HG03378 (cell line): ENCODE data around the gene TAT.
A peak's percentile ranks its signal among the peaks of the same experiment; 100 is the strongest.
"Not testable (repeated sequence)": the region's sequence is repeated elsewhere in the genome, so short reads cannot be mapped to it uniquely, and the experiment has no call there.

ENCODE experiments used
- ATAC-seq: cut with Tn5 transposase; IDR thresholded peaks from one replicate; pipeline ENCODE4 v1.9.1; 2021; ENCODE audit warnings: mild to moderate bottlenecking, moderate library complexity; ENCODE audit not compliant: unreplicated experiment

The TAT gene

DNA sequence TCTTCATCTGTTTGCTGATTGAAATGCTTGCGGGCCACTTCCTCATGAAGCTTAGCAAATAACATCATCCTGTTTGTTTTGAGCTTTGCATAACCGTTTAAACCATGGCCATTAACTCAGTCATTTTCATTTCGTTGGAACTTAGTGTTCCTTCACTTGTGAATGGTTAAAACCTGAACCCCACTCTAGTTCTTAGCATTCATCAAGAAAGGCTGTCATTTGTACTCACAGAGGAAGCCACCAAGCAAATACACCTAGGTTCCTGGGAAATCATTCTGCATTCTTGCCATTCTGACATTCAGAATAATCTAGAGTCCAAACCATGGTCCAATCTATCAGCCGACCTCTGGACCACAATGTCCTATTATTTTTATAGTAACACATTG is 8.4 kb upstream of the TAT start:
- no peak for ATAC-seq

DNA sequence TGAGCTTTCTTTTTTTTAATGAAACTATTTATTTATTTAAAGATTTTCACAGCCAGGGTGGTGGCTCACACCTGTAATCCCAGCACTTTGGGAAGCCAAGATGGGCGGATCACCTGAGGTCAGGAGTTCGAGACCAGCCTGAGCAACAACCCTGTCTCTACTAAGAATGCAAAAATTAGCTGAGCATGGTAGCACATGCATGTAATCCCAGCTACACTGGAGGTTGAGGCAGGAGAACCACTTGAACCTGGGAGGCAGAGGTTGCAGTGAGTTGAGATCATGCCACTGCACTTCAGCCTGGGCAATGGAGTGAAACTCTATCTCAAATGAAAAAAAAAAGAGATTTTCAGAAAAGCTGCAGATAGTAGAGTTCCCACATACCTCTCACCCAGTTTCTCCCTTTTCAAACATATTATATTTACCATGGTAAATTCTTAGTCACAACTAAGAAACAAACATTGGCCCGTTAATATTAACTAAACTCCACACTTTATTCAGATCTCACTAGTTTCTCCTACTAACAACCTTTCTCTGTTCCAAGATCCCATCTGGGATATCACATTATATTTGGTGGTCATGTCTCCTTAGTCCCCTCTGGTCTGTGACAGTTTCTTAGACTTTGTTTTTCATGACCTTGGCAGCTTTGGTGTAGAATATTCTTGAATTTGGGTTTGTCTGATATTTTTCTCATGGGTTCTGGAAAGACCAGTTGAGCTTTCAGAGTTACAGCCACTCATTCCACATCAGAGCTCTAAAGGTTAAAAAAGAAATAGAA is 7.8 kb upstream of the TAT start:
- ATAC-seq: no peak

DNA sequence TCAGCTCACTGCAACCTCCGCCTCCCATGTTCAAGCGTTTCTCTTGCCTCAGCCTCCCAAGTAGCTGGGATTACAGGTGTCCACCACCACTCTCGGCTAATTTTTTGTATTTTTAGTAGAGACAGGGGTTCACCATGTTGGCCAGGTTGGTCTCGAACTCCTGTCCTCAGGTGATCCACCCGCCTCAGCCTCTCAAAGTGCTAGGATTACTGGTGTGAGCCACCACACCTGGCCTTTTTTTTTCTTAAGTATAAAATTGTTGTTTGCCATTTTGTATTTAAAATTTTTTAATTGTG is 5.6 kb upstream of the TAT start:
- ATAC-seq: not testable (repeated sequence)

DNA sequence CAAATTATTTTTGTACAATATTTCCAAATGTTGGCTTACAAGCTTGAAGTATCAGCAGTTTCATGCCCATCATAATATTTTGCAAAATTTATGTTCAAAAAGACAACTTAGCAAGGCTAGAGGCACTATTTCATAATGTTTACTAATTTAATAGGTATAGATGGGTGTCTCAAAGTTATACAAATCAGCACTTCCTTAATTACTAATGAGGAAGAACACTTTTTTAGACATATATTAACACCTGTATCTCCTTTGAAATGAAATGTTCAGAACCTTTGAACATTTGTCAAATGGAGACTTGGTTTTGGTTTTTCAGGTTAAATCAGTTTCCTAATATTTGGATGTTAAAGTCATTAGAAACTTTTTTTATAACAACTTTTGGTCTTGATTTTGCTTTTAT is 2.2 kb downstream of the TAT start:
- no peak for ATAC-seq

DNA sequence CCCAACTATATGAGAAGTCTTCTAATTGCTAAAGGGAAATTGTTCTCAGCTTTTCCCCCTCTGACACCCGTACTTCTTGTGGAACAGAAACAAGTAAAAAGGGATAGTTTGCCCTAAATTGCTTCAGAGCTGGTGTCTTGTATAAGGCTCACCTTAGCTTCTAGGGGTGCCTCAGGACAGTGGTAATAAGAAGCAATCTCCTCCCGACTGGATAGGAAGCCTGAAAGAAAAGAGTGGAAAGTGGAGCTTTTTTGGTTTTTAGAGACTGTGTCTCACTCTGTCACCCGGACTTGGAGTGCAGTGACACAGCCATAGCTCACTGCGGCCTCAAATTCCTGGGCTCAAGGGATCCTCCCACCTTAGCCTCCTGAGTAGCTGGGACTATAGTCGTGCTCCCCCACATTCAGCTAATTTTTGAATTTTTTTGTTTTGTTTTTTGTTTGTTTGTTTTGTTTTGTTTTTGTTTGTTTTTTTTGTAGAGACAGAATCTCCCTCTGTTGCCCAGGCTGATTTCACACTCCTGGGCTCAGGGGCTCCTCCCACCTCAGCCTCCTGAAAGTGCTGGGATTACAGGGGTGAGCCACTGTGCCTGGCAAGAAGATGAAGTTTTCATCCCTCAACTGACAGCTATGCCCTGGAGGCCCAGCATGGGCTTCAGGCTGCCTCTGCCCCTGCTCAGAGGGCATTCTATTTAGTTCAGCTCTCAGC is 3.4 kb downstream of the TAT start:
- ATAC-seq: no peak

DNA sequence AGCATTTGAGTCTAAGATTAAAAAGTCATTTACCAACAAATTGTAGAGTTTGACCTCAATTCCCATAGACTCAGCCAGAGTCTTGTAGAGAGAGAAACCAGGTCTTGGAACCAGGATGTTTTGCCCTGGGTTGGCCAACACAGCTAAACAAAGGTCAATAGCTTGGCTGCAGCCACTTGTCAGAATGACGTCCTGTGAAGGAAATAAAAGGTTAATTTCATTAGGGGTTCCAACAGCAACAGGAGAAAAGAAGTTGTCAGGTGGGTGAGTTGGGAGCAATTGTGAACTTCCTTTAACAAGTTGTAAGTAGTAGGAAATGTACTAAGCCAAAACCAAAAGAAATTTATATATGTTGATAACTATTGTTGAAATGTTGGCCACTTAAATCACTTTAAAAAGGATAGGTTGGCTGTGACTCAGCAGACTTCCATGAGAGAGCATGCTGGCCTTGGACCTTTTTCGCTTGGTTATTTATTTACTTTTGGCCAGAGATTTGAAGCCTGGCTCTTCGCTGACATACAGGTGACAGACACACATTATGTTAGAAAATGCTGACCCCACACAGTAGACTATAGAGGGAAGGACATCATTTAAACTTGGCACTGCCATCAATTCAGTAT is 4.3 kb downstream of the TAT start:
- no peak for ATAC-seq

DNA sequence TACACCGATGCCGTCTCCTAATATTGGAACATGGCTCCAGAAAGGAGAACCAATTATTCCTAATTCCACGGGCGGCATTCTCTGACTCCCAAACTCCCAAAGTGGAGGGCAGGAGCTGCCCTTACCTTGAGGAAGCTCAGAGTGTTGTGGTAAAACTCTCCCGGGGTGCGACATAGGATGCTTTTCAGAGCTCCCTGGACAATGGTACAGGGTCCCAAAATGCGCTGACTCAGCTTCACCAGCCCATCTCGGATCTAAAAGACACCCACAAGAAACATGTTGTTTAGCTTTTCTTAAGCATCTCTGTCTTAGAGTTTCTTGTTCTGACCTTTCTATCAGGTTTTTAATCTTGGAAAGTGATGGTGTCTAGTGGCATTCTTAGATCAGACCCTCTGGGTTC is 6.7 kb downstream of the TAT start:
- ATAC-seq: no peak

DNA sequence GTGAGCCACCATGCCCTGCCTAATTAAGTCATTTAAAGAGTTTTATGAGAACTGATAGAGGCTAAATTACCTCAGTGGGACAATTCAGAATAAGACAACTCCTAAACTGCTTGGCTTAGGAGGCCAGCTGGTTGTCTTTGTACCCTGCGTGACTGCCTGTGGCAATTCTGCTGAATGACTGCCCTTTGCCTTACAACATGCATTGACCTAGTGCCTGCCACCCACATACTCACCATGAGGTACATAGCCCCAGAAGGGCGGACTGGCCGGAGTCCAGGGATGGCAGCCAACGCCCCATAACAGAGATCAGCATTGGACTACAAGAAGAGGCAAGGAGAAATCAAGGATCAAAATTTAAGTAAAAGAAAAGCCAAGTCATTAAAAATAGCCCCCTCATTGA is 7.3 kb downstream of the TAT start:
- no peak for ATAC-seq

DNA sequence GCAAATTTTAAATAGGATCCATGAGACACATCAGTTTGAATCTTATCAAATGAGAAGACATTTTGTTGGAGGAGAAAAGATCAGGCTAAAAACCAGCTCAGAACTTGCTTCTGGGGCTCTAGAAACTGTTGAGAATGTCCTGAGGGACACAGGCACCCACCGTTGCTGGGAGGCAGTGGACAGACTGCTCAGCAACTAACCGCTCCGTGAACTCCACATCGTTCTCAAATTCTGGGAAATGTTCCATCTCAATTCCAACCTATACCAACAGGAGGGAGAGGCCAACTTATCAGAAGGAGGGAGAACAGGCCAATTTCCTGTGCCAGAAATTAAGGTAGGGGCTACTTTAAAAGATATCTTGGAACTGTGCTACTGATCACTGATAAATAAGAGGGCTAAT is 8.3 kb downstream of the TAT start:
- no peak for ATAC-seq

DNA sequence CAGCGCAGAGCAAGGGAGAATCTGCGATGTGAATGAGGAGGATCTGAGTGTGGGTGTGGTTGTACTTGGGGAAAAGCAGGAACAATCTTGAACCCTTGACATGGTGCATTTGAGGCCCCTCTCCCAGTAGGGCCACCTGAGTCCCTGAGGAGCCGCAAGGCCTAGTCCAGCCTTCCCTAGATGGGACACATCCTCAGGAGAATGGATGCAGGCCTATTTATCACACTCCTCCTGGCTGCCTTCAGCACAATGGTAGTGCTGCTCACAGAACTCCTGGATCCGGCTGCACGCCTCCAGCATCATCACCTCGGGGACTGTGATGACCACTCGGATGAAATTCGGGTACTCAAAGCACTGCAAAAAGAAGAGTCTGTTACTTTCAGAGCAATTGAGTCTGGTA is 9.0 kb downstream of the TAT start:
- ATAC-seq: no peak

DNA sequence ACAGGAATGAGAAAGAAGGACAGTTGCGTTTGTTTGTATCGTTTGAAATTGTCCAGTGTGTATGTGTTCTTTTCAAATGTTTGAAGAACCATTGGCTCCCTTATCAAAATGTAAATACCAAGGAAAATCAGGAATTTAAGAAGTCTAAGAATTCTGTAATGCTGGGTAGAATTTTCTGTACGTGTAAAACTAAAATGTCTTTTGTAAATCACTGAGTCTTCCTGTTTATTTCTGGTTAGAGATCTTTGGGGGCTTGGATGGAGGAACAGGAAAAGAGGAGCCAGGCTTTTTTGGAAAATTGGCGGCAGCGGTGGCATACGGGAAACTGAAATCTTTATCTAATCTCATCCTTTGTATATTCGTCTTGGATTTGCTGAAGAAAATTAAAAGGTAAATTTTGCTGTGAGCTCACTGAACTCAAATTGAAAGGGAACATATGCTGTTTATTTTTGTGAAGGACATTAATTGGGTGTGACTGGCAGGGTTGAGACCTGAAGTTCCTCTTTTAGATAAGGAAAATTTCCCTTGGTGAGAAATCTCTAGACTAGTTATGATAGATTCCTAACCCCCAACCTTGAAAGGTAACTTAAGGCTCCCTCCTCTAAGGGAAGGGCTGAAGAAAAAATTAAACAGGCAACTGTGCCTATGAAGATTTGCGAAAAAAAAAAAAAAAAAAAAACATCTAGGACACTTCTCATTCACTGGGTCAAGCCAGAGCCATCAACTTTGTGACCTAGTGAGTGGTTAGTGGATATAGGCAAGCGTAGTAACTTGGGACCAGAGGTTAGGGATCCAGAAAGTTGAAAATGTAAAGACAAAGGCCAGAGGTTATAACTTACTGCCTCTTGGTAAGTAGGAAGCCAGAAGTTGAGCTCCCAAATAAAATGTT is 10.8 kb downstream of the TAT start:
- no peak for ATAC-seq

DNA sequence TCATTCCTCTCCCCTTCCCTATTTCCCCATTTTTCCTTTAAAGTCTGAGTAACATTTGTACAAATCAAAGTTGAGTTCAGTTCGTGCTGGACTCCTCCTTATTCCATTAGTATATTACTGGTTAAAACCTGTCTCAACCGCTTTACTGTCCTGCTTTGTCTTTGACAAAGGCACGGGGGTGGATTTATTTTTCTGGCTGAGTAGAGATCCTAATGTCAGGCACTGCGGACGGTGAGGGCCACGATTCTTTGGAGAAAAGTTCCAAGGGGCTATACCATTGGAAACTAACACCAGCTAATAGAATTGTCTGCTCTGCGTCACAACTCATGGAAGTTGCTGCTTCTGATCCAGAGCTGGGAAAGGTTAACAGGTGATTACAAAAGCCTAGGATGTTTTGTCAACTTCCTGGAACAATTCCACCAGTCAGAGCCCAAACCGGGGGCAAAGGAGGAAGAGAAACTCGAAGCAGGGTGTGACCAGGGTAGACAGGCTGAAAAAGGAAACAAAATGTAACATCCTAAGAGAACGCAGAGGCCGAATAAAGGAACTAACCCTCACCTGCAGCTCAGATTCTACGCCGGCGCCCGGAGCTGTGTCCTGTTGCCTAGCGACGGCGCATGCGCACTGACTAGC is 12.4 kb downstream of the TAT start:
- peak; percentile 88 for ATAC-seq

DNA sequence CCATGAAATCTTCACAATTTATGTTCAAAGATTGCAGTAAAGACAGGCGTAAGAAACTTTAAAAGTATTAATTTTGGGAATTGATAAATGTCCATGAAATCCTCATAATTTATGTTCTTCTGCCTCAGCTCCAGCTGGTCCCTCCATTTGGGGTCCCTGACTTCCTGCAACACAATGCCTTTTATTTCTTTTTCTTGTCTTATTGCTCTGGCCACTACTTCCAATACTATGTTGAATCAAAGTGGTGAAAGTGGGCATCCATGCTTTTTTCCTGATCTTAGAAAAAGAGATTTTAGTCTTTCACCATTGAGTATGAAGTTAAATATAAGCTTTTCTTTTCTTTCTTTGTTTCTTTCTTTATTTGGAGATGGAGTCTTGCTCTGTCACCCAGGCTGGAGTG is 14.3 kb downstream of the TAT start:
- no peak for ATAC-seq

DNA sequence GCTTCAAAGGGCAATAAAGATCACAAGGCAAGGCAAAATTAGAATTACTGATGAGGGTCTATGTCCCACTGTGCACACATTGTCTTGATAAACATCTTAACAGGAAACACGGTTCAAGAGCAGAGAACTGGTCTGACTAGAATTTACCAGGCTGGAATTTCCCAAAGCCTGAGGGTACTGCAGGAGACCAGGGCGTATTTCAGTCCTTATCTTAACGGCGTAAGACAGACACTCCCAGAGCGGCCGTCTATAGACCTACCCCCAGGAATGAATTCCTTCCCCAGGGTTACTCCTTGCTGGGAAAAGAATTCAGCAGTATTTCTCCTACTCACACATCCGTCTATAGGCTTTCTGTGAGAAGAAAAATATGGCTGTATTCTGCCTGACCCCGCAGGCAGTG is 15.0 kb downstream of the TAT start:
- ATAC-seq: not testable (repeated sequence)

DNA sequence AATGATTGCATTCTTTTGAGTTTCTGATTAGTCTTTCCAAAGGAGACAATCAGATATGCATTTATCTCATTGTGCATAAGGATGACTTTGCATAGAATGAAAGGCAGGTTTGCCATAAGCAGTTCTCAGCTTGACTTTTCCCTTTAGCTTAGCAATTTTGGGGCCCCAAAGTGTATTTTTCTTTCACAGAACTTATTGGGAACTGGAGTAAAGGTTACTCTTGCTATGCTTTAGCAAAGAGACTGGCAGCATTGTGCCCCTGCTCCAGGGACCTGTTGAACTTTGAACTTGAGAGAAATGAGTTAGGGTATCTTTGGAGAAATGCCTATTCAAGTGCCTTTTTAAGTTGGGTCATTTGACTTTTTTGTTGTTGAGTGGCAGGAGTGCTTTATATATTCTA is 17.0 kb downstream of the TAT start:
- no peak for ATAC-seq

DNA sequence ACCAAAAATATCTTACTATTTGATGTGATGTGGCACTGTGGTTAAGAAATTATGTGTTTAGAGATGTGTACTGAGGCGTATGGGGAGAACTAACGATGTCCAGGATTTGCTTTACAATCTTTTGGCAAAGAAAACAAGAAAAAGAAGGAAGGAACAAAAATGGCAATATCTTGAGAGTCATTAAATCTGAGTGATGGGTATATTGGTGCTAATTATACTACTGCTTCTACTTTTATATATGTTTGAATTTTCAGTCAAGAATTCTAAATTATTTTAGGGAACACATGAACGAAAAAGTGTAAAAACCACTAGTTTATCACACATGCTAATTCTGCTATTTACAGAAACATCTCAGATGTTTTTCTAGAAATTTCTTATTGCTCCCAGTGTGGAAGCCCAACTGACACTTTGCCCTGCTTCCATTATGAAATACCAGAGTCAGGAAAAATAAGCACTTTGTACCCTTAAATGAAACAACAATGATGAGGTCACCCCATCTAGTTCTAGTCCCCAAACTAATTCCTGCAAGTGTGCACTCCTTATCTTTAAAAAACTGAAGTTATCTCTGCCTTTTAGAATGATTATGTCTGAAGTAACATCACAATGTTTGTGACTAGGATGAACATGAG is 18.8 kb downstream of the TAT start:
- ATAC-seq: no peak

DNA sequence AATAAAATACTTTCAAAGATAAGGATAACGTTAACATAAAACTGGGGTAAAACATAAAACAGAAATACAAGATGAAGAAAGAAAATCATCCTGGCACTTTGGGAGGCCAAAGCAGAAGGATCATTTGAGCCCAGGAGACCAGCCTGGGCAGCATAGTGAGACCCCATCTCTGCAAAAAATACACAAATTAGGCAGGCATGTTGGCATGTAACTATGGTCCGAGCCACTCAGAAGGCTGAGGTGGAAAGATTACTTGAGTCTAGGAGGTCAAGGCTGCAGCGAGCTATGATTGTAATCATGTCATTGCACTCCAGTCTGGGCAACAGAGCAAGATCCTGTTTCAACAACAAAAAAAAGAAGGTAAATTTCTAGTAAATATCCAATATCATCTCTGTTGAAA is 19.6 kb downstream of the TAT start:
- ATAC-seq: no peak

DNA sequence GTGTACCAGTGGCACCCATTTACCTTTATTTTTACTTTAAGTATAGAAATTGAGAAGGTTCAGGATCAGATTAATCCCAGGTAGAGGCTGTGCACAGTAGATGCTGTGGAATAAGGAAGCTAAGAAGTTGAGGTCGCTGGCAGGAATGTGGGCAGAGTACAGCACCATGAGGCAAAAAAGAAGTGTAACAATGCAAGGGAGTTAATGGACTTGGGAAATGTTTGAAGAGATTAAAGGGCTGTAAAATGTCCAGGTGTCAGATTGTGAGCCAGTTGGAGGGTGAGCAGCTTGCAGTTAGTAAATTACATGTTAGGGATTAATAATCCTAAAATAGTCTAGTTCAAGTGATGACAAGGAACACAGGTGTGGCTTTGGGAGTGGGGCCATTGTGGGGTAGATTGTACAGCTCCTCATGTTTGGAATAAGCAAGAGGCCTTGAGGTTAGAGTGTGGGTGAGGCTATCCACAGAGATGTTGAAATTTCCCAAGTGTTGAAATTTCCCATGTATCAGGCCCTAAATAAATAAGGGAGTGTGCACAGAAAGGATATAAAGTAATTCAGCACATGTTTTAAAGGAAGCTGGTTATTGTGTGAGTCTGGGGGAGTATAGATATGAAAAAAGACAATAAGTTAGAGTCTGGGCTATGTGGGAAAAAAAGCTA is 21.5 kb downstream of the TAT start:
- ATAC-seq: no peak

DNA sequence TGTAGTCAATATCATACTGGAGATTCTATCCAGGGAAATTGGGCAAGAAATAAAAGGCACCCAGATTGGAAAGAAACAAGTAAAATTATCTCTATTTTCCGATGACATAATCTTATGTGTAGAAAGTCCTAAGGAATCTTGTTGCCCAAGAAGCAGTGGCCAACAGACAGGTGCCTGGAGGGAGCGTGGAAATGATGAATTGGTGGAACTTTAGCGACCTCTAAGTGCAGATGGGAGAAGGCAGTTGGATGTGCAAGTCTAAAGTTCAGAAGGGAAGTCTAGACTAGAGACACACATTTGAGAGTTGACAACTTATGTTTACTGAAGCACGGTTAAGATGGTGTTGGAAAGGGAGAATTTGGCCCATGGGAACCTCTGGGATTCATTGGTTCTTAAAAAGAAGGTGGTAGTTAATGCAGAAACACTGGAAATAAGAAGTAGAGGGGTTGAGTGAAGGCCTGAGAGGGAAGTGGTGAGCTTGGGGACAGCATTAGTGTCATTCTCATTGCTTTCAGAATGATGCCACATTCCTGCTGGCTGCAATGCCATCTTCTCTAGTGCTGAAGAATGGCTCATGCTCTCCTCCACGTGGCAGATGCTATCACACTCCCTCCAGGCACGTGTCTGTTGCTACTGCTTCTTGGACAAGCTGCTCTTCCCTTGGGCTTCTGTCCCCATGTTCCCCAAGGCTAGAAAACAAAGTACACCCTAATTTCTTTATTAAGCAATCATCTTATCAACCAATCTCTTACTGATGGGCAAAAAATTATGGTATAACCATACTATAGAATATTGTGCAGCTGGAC is 24.0 kb downstream of the TAT start:
- no peak for ATAC-seq
